HG03378 (cell line): ENCODE data around the gene NELFCD.
A peak's percentile ranks its signal among the peaks of the same experiment; 100 is the strongest.

Source experiments
- ATAC-seq: cut with Tn5 transposase; IDR thresholded peaks from one replicate; pipeline ENCODE4 v1.9.1; 2021; ENCODE audit warnings: mild to moderate bottlenecking, moderate library complexity; ENCODE audit not compliant: unreplicated experiment

Gene NELFCD

DNA sequence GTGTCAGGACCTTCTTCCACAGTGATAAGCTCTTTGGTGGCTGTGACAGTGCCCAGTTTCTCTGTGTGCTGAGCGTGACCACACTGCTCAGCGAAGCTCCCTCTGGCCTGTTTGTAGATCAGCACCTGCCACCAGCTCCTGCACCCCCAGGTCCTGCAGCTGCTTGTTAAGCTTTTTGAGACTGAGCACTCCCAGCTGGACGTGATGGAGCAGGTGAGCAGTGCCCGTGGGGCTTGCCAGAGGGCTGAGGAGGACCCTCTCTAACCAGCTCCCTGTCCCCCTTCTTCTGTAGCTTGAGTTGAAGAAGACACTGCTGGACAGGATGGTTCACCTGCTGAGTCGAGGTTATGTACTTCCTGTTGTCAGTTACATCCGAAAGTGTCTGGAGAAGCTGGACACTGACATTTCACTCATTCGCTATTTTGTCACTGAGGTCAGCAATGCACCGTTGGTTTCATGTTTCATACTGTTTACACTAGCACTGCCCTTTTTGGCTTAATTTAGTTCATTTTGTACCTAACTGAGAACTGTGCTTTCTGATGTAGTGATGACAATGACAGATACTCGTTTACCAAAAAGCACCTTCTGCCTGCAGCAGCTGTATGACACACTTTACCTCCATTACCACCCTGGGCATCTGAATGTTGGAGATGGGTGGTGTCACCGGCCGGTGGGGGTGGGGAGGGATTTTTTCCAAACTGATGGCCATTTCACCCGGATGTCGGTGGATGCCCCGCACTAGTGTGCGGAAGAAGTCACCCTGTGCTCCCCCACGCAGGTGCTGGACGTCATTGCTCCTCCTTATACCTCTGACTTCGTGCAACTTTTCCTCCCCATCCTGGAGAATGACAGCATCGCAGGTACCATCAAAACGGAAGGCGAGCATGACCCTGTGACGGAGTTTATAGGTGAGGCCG is 12.5 kb downstream of the NELFCD start:
- no peak for ATAC-seq

- no peak for ATAC-seq
These were observed 13.5 kb downstream of the NELFCD start for GRCh38 chr20:58994390-58995159.

DNA sequence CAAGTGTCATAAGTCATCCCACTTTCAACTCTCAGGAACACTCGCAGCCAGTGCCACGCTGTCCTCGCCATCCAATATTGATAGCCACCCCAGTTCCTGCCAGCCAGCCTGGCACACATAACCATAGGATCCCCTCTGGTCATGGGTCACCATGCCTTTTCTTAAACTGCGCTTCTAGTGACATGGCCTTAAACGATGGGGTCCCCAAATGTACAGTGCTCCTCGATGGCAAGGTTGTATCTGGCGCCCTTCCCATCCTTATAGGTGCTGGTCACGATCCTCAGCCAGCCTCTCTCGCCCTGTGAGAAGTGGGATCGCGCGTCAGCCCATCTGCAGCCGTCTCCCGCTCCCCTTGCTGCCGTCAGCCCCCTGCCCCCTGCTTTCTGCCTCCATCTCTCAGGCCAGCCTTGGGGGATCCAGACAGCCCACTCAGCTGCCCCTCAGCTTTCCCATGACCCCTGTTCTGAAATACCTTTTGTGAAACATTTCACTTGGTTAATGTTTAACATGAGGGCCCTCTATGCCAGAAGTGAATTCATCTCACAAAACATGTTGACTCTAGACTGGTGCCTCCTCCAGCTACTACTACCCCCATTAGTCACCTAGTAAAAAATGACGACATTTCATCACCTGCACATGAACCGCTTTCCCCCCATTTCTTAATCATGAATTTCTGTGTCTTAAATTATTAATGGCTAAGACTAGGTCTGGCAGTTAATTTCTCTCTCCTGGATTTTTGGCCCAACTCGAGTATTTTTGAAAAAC is 14.6 kb downstream of the NELFCD start:
- no peak for ATAC-seq

DNA sequence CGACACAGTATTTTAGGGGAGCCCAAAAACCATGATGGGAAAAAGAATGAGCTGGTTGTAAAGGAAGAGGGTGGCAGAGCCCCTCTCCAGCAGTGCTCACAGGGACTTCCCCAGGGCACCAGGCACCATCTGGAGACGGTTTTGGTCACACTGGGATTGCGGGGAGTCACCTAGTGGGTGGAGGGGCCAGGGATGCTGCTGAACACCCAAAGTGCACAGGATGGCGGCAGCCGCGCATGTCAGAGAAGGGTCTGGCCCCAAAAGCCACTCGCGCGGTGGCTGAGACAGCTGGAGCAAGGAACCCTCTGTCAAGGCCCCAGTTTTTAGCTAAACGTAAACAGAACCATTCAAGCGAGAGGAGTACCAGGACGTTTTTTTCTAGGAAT is 15.2 kb downstream of the NELFCD start:
- no peak for ATAC-seq

- ATAC-seq, result no peak
These were observed 16.2 kb downstream of the NELFCD start for GRCh38 chr20:58997141-58997770.

DNA sequence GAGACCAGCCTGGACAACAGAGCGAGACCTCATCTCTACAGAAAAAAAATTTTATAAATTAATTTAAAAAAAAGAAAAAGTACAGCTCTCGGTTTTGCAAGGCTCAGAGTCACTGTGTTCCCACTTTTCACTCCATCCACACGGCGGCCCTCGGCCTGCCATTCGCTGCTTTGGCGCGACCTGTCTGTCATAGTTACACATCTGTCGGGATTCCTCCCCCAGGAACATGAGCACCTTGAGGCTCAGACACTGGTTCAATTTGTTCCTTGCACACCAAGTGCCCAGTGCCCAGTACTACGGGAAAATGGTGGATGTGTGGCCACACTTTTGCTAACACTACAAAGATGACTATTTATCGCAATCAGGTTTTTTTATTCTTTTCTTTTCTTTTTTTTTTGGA is 17.6 kb downstream of the NELFCD start:
- no peak for ATAC-seq

DNA sequence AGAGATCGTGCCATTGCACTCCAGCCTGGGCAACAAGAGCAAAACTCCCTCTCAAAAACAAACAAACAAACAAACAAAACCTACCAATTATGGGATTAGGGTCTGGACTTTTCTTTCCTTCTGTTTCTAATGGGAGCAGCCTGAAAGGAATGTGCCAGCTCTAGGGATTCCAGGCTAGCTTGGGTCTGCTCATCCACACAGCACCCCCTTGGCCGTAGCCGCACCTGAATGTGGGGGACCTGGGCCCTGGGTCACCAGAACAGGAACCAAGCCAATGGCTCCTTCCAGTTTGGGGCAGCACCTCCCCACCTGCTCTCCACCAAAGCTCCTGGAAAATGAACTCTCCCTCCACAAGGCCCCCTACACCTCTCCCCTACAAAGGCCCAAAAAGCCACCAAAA is 19.3 kb downstream of the NELFCD start:
- ATAC-seq, result no peak

- ATAC-seq, result no peak
These were observed 20.0 kb downstream of the NELFCD start for GRCh38 chr20:59001068-59001448.

- no peak for ATAC-seq
These were observed 20.6 kb downstream of the NELFCD start for GRCh38 chr20:59001449-59002171.

- no peak for ATAC-seq
These were observed 21.3 kb downstream of the NELFCD start for GRCh38 chr20:59002388-59002787.

- ATAC-seq, result no peak
These were observed 21.9 kb downstream of the NELFCD start for GRCh38 chr20:59002874-59003399.

DNA sequence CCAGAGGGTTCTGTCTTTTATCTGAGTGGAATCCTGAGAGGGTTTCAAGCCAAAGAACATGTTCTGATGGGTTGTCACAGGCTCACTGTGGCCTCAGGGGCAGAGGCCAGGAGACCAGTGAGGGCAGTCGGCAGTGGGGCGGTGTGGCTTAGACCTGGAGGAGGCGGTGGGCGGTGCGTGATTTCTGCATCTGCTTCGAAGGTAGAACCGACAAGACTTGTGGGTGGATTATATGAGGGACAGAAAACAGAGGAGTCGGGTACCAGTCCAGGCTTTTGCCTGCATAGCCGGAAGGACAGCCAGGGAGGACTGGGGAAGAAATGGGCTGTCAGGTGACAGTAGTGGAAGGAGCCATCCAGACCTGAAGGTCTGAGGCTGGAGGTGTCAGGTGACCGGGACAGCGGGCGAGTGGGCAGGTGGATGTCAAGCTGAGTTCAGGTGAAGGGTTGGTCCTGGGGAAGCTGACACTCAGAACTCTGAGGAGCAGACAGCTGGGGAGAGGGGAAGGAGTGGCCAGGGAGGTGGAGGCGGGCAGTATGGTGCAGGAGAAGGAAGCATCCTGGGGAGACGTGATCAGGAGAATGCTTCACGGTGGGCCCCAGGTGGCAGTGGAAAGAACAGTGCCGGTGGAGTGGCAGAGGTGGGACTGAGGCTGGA is 22.9 kb downstream of the NELFCD start:
- no peak for ATAC-seq

GRCh38 chr20:59004493-59004762 is 23.4 kb downstream of the NELFCD start:
- no peak for ATAC-seq

GRCh38 chr20:59004763-59005522 is 23.9 kb downstream of the NELFCD start:
- peak; percentile 68 for ATAC-seq

DNA sequence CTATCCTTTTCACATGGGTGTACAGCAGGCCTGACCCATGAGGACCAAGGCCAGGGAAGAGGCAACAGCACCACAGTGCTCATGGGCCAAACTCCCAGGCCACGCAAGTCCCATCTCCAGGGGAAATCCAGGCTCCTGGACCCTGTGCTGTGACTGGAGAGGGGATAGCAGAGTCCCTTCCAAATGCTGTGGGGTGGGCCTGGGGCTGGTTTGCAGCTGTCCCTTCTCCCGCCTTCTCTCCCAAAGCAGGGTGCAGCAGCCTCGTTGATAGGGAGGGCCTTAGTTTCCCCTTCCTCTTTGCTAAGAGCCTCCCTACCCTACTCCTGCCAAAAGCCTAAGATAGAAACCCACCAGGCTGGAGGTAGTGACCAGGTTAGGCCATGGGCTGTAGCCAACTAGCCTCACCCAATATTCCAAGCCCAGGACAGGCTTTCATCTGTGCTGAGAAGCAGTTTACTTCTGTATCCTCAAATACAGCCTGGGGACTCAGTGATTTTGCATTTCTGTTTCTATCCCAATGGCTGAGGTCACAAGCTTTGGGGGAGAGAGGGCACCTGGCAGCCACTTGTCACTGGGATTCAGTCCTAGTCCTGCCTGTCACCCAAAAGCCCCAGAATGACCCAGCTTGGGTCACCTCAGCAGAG is 24.6 kb downstream of the NELFCD start:
- no peak for ATAC-seq

GRCh38 chr20:59006167-59006863 is 25.3 kb downstream of the NELFCD start:
- no peak for ATAC-seq

DNA sequence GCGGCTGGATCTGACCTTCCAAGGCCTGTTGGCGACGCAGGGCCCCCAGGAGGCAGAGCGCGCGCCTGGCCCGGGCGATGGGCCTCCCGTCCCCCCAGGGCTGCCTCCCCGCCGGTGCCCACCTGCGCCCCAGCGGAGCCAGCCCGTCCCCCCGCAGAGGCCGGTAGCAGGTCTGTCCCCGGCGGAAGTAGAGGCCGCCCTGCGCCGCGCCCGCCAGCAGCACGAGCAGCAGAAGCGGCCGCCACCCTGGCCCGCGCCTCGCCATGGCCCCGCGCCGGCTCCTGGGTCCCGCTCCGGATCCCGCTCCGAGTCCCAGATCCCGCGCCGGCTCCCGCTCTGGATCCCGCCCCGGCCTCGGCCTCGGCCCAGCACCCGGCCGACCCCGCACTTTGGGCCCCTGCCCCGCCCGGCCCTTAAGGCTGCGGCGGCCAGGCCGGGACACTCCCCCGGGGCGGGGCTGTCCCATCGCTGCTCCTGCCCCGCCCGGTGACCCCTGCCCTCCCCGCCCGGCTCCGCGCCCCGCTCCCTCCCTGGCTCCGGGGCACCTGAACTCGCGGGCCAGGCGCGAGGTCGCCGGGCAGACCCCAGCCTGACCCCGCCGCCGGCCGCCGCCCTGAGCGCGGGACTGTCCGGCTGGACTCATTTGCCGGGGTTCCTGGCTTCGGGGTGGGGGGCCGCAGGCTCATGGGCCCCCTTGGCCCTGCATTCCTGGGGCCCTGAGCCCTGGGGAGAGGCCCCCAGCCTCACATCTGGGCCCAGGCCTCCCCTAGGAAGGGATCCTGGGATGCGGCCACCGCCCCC is 26.0 kb downstream of the NELFCD start, which contains the start of gene CTSZ:
TSS of gene CTSZ (minus strand) at position 391 of the 801 bp plus-strand sequence. CDS start at position 265, 126 bp downstream.
- no peak for ATAC-seq
